Breast epithelium (tissue), 3 donors: ENCODE results near the gene PAPPA.

Source experiments
- CTCF ChIP-seq, 3 donors: fragments of 450-650 bp; IDR thresholded peaks; one replicate each; pipeline ENCODE4 v1.5.1; 2016 to 2017; ENCODE audit warnings: antibody characterized with exemption in 3 of 3, mild to moderate bottlenecking in 3 of 3, moderate library complexity in 3 of 3
- POLR2A ChIP-seq: fragments of 450-650 bp; IDR thresholded peaks from one replicate; pipeline ENCODE4 v1.6.1; 2016; ENCODE audit warnings: antibody characterized with exemption, mild to moderate bottlenecking, moderate library complexity
- POLR2AphosphoS5 ChIP-seq, 3 donors: sonication (generic); formaldehyde crosslinking; IDR thresholded peaks; one replicate each; pipeline ENCODE4 v1.6.1; 2017; ENCODE audit warnings: antibody characterized with exemption in 3 of 3

GRCh38 chr9:116358251-116358650, 204.7 kb downstream of the PAPPA start:
- no peak for TF ChIP-seq POLR2A
- no peak for TF ChIP-seq CTCF (IDR thresholded peaks at IDR 0.05)
- no peak for TF ChIP-seq POLR2AphosphoS5 (IDR thresholded peaks at IDR 0.05)
